ENCODE results near the gene CRLF3.

GRCh38 chr17:30824002-30824355 lies 513 bp downstream of the CRLF3 start:
- no peak for TF ChIP-seq MTA3 (IDR thresholded peaks at IDR 0.05; ENCODE audit: borderline replicate concordance, low read length)
- TF ChIP-seq ZBTB40 (IDR thresholded peaks at IDR 0.05; ENCODE audit: borderline replicate concordance) = no peak
- no peak for TF ChIP-seq TCF12 (IDR thresholded peaks at IDR 0.05; ENCODE audit: low read depth, low read length)

All from GM12878 (cell line).